Adrenal gland (tissue), 12 donors: ENCODE data around the gene DDX6. TPM values are rescaled to one million over a fixed set of nuclear protein-coding genes. Genes with fewer than 3 reads are reported as not detected.

ENCODE experiments used
- DNase-seq, 7 donors: peaks; one replicate each; pipeline ENCODE4 v3.0.0-alpha.2; 2019 to 2020
- H3K27ac ChIP-seq, 5 donors: fragments of 200-600 bp; sonication (generic) in 4 of 5; 1 replicate in 3 of 5; 2 replicates in 2 of 5; pipeline versions ENCODE4 v1.5.1 to v1.8.0; 2016 to 2020; ENCODE audit warnings: mild to moderate bottlenecking in 1 of 5
- H3K27me3 ChIP-seq: fragments of 200-600 bp; 2 replicates; pipeline ENCODE4 v1.8.0; 2021
- H3K36me3 ChIP-seq, 2 donors: fragments of 200-600 bp; replicated peaks in 1 of 2; 1 replicate in 1 of 2; 2 replicates in 1 of 2; pipeline versions ENCODE4 v1.5.1 to v1.8.0; 2018 to 2022
- H3K4me1 ChIP-seq, 2 donors: fragments of 200-600 bp; replicated peaks in 1 of 2; 1 replicate in 1 of 2; 2 replicates in 1 of 2; pipeline versions ENCODE4 v1.5.1 to v1.8.0; 2018 to 2021
- H3K4me3 ChIP-seq, 4 donors: fragments of 200-600 bp; sonication (generic) in 3 of 4; one replicate each; pipeline ENCODE4 v1.5.1; 2016 to 2018
- H3K9me3 ChIP-seq, 3 donors: fragments of 200-600 bp; sonication (generic) in 1 of 3; replicated peaks in 1 of 3; 1 replicate in 2 of 3; 2 replicates in 1 of 3; pipeline versions ENCODE4 v1.5.1 to v1.8.0; 2016 to 2021
- POLR2A ChIP-seq, 2 donors: fragments of 450-650 bp; IDR thresholded peaks; one replicate each; pipeline ENCODE4 v1.6.1; 2017; ENCODE audit warnings: antibody characterized with exemption in 2 of 2, mild to moderate bottlenecking in 2 of 2, moderate library complexity in 1 of 2
- WGBS, 4 donors: extraction: QIAGEN DNeasy Blood & Tissue Kit in 2 of 4; methylation state at CpG; one replicate each; pipeline versions ENCODE4 v1.1.5 to v1.1.7; 2013 to 2017; 5-methylcytosine and 5-hydroxymethylcytosine counted together
- intact Hi-C, 2 donors: fragments of 100-400 bp; cut with DNase I; formaldehyde crosslinking; loops; one replicate each; pipeline versions ENCODE4 v1.14.1 to v1.15.0; 2022 to 2023
- polyA plus RNA-seq, 3 donors: library from polyadenylated mRNA; stranded (reverse); fragments of 200-250 nt in 2 of 3; fragments of 350-450 nt in 1 of 3; fragmentation: Illumina TruSeq in 1 of 3; extraction: RNeasy Lipid Tissue Mini Kit (QIAGEN cat#74804) in 1 of 3; gene quantifications; one replicate each; pipeline ENCODE4 v1.2.3, GENCODE V29; 2013 to 2014
- small RNA-seq, 2 donors: library from RNA; depleted of rRNA; stranded (forward); fragments of <200 nt; gene quantifications; one replicate each; pipeline ENCODE3, GENCODE V24; 2016
- total RNA-seq, 9 donors: library from RNA; depleted of rRNA in 4 of 9; stranded (reverse); fragments of >200 nt in 4 of 9; fragments of 120-200 nt in 1 of 9; fragmentation: NEBNext Ultra II Directional in 1 of 9; extraction: Animal tissue kit (Norgen Biotek cat#: 25700) in 1 of 9; gene quantifications; one replicate each; pipeline versions ENCODE4 v1.1.0 to v1.2.4, GENCODE V29; 2013 to 2023
- TF ChIP-seq, protein P1 (sequence below), 6 experiments: fragments of 450-650 bp in 4 of 6; fragments of 200-600 bp in 2 of 6; sonication (generic) in 1 of 6; IDR thresholded peaks; 1 replicate in 5 of 6; 2 replicates in 1 of 6; pipeline versions ENCODE4 v1.5.1 to v1.8.0; 2016 to 2021; ENCODE audit warnings: antibody characterized with exemption in 6 of 6, mild to moderate bottlenecking in 2 of 6, moderate library complexity in 1 of 6
- donor health status: healthy with polysubstance abuse.
- donor health status: Bipolar disorder and iron deficiency.
- donor health status: DM: yes; HTN: yes; CAD: no.
- donor health status: DM: no; HTN: no; CAD: no.
- donor health status: DM: no; HTN: no; CAD: no.
- donor health status: DM: yes; HTN: yes; CAD: no.

Gene DDX6
- total and polyA plus RNA-seq, 12 donors: 17.6 to 138 (median 92.4) TPM

DNA sequence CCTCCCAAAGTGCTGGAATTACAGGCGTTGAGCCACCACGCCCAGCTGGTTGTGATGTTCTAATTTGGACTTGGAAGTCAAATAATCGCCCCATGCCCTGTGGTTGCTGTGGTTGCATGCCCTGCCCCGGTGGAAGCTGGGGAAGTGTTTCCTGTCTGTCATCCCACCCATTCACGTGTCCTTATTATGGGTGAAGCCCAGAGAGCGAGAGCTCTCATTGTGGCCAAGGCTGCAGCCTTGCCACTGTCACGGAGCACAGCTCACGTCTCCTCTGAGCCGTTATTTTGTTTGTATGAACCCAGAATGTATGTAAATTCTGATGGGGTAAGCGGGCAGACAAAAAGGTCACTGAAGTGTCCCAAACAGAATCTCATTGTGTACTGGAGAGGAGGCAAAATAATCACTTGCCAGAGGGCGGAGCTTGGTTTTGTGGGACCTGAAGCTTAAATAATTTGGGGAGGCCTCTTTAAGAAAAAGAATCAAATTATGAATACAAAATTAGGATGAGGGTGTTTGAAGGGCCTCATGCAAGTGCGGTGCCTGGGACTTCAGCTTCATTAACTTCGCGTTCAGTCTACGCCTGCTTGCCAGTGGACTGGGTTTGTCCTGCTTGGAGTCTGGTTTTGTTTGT lies 85.7 kb downstream of the DDX6 start:
- 64 to 70% (median 66%) methylated on average over 11 to 15 of the region's 15 CpGs for WGBS, 4 donors
- Histone ChIP-seq H3K9me3 (no peaks in the 10 kb centered on the region), H3K27me3 (no peaks in the 10 kb centered on the region), H3K4me3 (no peak overlapping the region), H3K27ac (peak overlapping the region in 1 of 5 donors; percentile 18), H3K36me3 (no peaks in the 10 kb centered on the region), H3K4me1 (peaks cover 0 to 7% of the 10 kb centered on the region in 2 donors)
- DNase-seq: peak in 2 of 7 donors; percentile 23 to 52
- no peak for TF ChIP-seq POLR2A (IDR thresholded peaks at IDR 0.05)
- TF ChIP-seq, protein P1, sequence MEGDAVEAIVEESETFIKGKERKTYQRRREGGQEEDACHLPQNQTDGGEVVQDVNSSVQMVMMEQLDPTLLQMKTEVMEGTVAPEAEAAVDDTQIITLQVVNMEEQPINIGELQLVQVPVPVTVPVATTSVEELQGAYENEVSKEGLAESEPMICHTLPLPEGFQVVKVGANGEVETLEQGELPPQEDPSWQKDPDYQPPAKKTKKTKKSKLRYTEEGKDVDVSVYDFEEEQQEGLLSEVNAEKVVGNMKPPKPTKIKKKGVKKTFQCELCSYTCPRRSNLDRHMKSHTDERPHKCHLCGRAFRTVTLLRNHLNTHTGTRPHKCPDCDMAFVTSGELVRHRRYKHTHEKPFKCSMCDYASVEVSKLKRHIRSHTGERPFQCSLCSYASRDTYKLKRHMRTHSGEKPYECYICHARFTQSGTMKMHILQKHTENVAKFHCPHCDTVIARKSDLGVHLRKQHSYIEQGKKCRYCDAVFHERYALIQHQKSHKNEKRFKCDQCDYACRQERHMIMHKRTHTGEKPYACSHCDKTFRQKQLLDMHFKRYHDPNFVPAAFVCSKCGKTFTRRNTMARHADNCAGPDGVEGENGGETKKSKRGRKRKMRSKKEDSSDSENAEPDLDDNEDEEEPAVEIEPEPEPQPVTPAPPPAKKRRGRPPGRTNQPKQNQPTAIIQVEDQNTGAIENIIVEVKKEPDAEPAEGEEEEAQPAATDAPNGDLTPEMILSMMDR (IDR thresholded peaks at IDR 0.05): no peak
- intact Hi-C loops: loop anchor here in 1 of 2 donors (10.0 kb wide), 1 partner anchor 160 kb away; no protein-coding TSS in a partner anchor

GRCh38 chr11:118703563-118704106 lies 87.3 kb downstream of the DDX6 start:
- 91 to 95% (median 93%) methylated on average over 5 of the region's 5 CpGs for WGBS, 4 donors
- Histone ChIP-seq H3K9me3 (no peaks in the 10 kb centered on the region), H3K36me3 (no peaks in the 10 kb centered on the region), H3K27me3 (no peaks in the 10 kb centered on the region), H3K27ac (no peak overlapping the region), H3K4me3 (no peak overlapping the region), H3K4me1 (peaks cover 0 to 7% of the 10 kb centered on the region in 2 donors)
- DNase-seq: peak in 6 of 7 donors; percentile 36 to 62 (median 48)
- no peak for TF ChIP-seq POLR2A (IDR thresholded peaks at IDR 0.05)
- TF ChIP-seq, protein P1 (IDR thresholded peaks at IDR 0.05): no peak
- intact Hi-C loops: loop anchor here in 1 of 2 donors (10.0 kb wide), 1 partner anchor 161 kb away; no protein-coding TSS in a partner anchor

DNA sequence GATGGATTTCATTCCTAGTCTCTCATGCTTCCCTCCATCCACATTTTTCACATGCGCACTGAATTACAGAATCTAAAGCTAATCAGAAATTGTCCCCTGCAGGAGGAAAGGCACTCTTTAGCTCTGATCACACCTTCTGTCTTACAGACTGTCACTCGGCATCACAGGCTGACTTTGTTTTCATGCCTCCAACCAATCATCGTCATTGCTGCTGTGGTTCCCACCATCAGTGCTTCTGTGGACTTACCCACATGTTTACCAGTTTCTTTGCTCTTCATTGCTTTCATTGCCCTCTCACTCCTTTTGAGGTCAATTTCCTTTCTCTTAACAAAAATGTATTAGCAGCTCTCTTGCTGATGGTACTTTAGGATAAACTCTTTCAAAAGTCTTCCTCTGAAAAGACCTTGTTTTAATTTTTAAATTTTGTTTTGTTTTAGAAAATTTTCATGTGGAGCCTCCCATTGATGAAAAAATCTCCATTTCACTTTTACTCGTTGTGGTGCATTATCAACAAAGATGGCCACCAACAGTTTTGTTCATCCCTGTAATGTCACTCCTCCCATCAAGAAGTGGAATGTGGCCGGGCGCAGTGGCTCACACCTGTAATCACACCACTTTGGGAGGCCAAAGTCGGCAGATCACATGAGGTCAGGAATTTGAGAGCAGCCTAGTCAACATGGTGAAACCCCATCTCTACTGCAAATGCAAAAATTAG lies 91.3 kb downstream of the DDX6 start:
- Histone ChIP-seq H3K27me3 (no peaks in the 10 kb centered on the region), H3K4me1 (no peaks in the 10 kb centered on the region), H3K4me3 (no peak overlapping the region), H3K9me3 (no peaks in the 10 kb centered on the region), H3K27ac (no peak overlapping the region), H3K36me3 (no peaks in the 10 kb centered on the region)
- WGBS, 4 donors: 82 to 89% (median 85%) methylated on average over 7 of the region's 7 CpGs
- DNase-seq: no peak
- no peak for TF ChIP-seq POLR2A (IDR thresholded peaks at IDR 0.05)
- TF ChIP-seq, protein P1 (IDR thresholded peaks at IDR 0.05): no peak
- intact Hi-C loops: loop anchor here in 1 of 2 donors (10.0 kb wide), 1 partner anchor 165 kb away; no protein-coding TSS in a partner anchor

Small RNA genes lying within 50 kb of the gene (small RNA-seq; reads per million reads assigned to genes)
- gene AP004609.2 (0 reads per million in 2 donors), gene RF00019 (0 reads per million in 2 donors), gene RNU6-376P (0 reads per million in 2 donors)

Other genes starting within 250 kb of the DDX6 start
- 10 to 100 TPM; 13.8 to 43.6 (median 25.6) TPM for gene IFT46, start 225.2 kb downstream of the DDX6 start, total RNA-seq
- 10 to 100 TPM; 29.6 to 39.9 (median 31.4) TPM for gene IFT46, start 225.2 kb downstream of the DDX6 start, polyA plus RNA-seq
- gene ARCN1, start 218.8 kb downstream of the DDX6 start, total RNA-seq: 100 to 1,000 TPM in 5 of 9 donors, 10 to 100 TPM in 4; 81.9 to 254 (median 110) TPM
- 100 to 1,000 TPM in 1 of 3 donors, 10 to 100 TPM in 2; 42.6 to 274 (median 54.5) TPM for gene ARCN1, start 218.8 kb downstream of the DDX6 start, polyA plus RNA-seq
- 100 to 1,000 TPM in 2 of 9 donors, 10 to 100 TPM in 7; 20.7 to 140 (median 73.3) TPM for gene PHLDB1, start 183.5 kb downstream of the DDX6 start, total RNA-seq
- 100 to 1,000 TPM in 2 of 3 donors, 10 to 100 TPM in 1; 57.0 to 207 (median 103) TPM for gene PHLDB1, start 183.5 kb downstream of the DDX6 start, polyA plus RNA-seq
- gene TREH, start 111.5 kb downstream of the DDX6 start, total RNA-seq: not detected
- 1 to 10 TPM in 2 of 3 donors, not detected in 1; 3.0 to 5.1 TPM for gene TREH, start 111.5 kb downstream of the DDX6 start, polyA plus RNA-seq
- under 1 TPM in 4 of 9 donors, not detected in 5; 0.04 to 0.17 (median 0.11) TPM for gene CXCR5, start 92.7 kb upstream of the DDX6 start, total RNA-seq
- under 1 TPM in 2 of 3 donors, not detected in 1; 0.24 to 0.27 TPM for gene CXCR5, start 92.7 kb upstream of the DDX6 start, polyA plus RNA-seq
- gene BCL9L, start 134.8 kb upstream of the DDX6 start, total RNA-seq: 100 to 1,000 TPM in 2 of 9 donors, 10 to 100 TPM in 6, 1 to 10 TPM in 1; 6.9 to 108 (median 55.2) TPM
- 10 to 100 TPM in 2 of 3 donors, 1 to 10 TPM in 1; 7.8 to 47.7 (median 18.3) TPM for gene BCL9L, start 134.8 kb upstream of the DDX6 start, polyA plus RNA-seq
- under 1 TPM in 1 of 9 donors, not detected in 8; 0.39 TPM for gene UPK2, start 165.1 kb upstream of the DDX6 start, total RNA-seq
- gene UPK2, start 165.1 kb upstream of the DDX6 start, polyA plus RNA-seq: 1 to 10 TPM in 1 of 3 donors, under 1 TPM in 1, not detected in 1; 0.64 to 1.0 TPM
- gene FOXR1, start 180.6 kb upstream of the DDX6 start, total RNA-seq: under 1 TPM in 1 of 9 donors, not detected in 8; 0.22 TPM
- gene FOXR1, start 180.6 kb upstream of the DDX6 start, polyA plus RNA-seq: not detected
- 10 to 100 TPM; 15.4 to 73.6 (median 30.5) TPM for gene CENATAC, start 207.0 kb upstream of the DDX6 start, total RNA-seq
- 100 to 1,000 TPM in 2 of 3 donors, 10 to 100 TPM in 1; 15.7 to 157 (median 137) TPM for gene CENATAC, start 207.0 kb upstream of the DDX6 start, polyA plus RNA-seq
- 1,000 to 10,000 TPM in 5 of 9 donors, 100 to 1,000 TPM in 4; 935 to 1,825 (median 1,024) TPM for gene RPS25, start 227.2 kb upstream of the DDX6 start, total RNA-seq
- gene RPS25, start 227.2 kb upstream of the DDX6 start, polyA plus RNA-seq: 1,000 to 10,000 TPM; 1,048 to 1,678 (median 1,557) TPM
- 100 to 1,000 TPM in 3 of 9 donors, 10 to 100 TPM in 6; 43.4 to 149 (median 88.0) TPM for gene TRAPPC4, start 227.6 kb upstream of the DDX6 start, total RNA-seq
- 100 to 1,000 TPM in 1 of 3 donors, 10 to 100 TPM in 2; 32.5 to 134 (median 32.9) TPM for gene TRAPPC4, start 227.6 kb upstream of the DDX6 start, polyA plus RNA-seq
- gene SLC37A4, start 239.7 kb upstream of the DDX6 start, total RNA-seq: 10 to 100 TPM; 15.8 to 38.9 (median 21.9) TPM
- gene SLC37A4, start 239.7 kb upstream of the DDX6 start, polyA plus RNA-seq: 10 to 100 TPM in 2 of 3 donors, 1 to 10 TPM in 1; 9.2 to 29.3 (median 25.5) TPM